ENCODE measurements around the gene WDFY4. TPM values are rescaled to one million over a fixed set of nuclear protein-coding genes. Genes with fewer than 3 reads are reported as not detected.

The WDFY4 gene
- total and polyA plus RNA-seq, 9 of the 15 experiments (the other 6 are each of a cell fraction or from before 2014, with no cell fraction given) = 0.01 to 0.02 (median 0.01) TPM; not detected in 6

- BruUV-seq (replicated peaks) = no TSS peak
- Histone ChIP-seq H3K4me3 (no peak overlapping the region), H3K27me3 (ENCODE audit: control insufficient read depth in 2 of 2, insufficient read depth in 2 of 2, low read length in 2 of 2) (peaks cover 6 to 21% of the 10 kb centered on the region in 2 experiments; a peak in 4 of 5 replicates), H3K36me3 (ENCODE audit: control insufficient read depth, insufficient read depth, low read length) (no peaks in the 10 kb centered on the region), H3K79me2 (ENCODE audit: control insufficient read depth, insufficient read depth, low read length) (no peaks in the 10 kb centered on the region), H3K9me3 (replicated peaks; ENCODE audit: control insufficient read depth, insufficient read depth, low read depth, low read length) (no peaks in the 10 kb centered on the region), H3K9ac (ENCODE audit: insufficient read depth in 1 of 2, low read depth in 2 of 2, low read length in 2 of 2) (no peak overlapping the region), H3K9me1 (ENCODE audit: control insufficient read depth, insufficient read depth, low read length) (no peaks in the 10 kb centered on the region), H2AFZ (ENCODE audit: low read depth, low read length) (no peak overlapping the region), H3K4me1 (replicated peaks in 1 of 2; ENCODE audit: control insufficient read depth in 2 of 2, insufficient read depth in 2 of 2, low read length in 2 of 2) (no peaks in the 10 kb centered on the region), H3K27ac (ENCODE audit: extremely low read depth, low read depth, low read length) (no peak overlapping the region), H3K4me2 (ENCODE audit: insufficient read depth, low read length) (no peak overlapping the region), H4K20me1 (replicated peaks; ENCODE audit: control insufficient read depth, insufficient read depth, low read length) (no peaks in the 10 kb centered on the region; the same call in 1 of the 2 replicates)
- FAIRE-seq (no peak), DNase-seq (ENCODE audit: extremely low read depth in 1 of 4, low spot score in 3 of 4) (no peak), ATAC-seq (no peak)
- WGBS (ENCODE audit: insufficient coverage, low coverage, missing lambda C conversion rate) = 2% methylated on average over 11 of the region's 11 CpGs
- POLR2A ChIA-PET = interaction anchor here (0.6 to 0.7 kb wide), 2 partner anchors 58 to 220 kb away, joined by 3 read pairs; no protein-coding TSS in a partner anchor
- intact Hi-C loops (cut with micrococcal nuclease) = no loop called here
- in situ Hi-C loops (cut with MboI) = no loop called here
- CTCF ChIA-PET (ENCODE audit: low intra/inter-chr PET ratio) = no interaction called here
- no peak for TF ChIP-seq ATF6 (CRISPR knock-in tag; IDR thresholded peaks at IDR 0.05)
- no peak for TF ChIP-seq CBX1 (IDR thresholded peaks at IDR 0.05; ENCODE audit: low read depth)
- no peak for TF ChIP-seq ZNF184 (CRISPR knock-in tag; IDR thresholded peaks at IDR 0.05)
- TF ChIP-seq TRIM28 (IDR thresholded peaks at IDR 0.05) = no peak
- TF ChIP-seq CBX8 (IDR thresholded peaks at IDR 0.05; ENCODE audit: borderline replicate concordance, extremely low read depth, low read depth, low read length, poor library complexity, severe bottlenecking) = no peak
- TF ChIP-seq DNMT1 (IDR thresholded peaks at IDR 0.05) = no peak
- no peak for TF ChIP-seq BACH1 (tag; IDR thresholded peaks at IDR 0.05)
- no peak for TF ChIP-seq TRIM24 (IDR thresholded peaks at IDR 0.05)
- TF ChIP-seq ZBTB33 (CRISPR knock-in tag; IDR thresholded peaks at IDR 0.05) = no peak
Observed at GRCh38 chr10:48722153-48723145, 37.8 kb downstream of the WDFY4 start.
